SHP77 treated with DMSO at 0.1 percent for 48 hours (cell line): ENCODE measurements around the gene AASS.
"Not testable (repeated sequence)": the region's sequence is repeated elsewhere in the genome, so short reads cannot be mapped to it uniquely, and the experiment has no call there.

Experiments used
- DNase-seq: peaks from one replicate; lab custom pipeline; 2025; lab: John Stamatoyannopoulos, UW

Gene AASS

DNA sequence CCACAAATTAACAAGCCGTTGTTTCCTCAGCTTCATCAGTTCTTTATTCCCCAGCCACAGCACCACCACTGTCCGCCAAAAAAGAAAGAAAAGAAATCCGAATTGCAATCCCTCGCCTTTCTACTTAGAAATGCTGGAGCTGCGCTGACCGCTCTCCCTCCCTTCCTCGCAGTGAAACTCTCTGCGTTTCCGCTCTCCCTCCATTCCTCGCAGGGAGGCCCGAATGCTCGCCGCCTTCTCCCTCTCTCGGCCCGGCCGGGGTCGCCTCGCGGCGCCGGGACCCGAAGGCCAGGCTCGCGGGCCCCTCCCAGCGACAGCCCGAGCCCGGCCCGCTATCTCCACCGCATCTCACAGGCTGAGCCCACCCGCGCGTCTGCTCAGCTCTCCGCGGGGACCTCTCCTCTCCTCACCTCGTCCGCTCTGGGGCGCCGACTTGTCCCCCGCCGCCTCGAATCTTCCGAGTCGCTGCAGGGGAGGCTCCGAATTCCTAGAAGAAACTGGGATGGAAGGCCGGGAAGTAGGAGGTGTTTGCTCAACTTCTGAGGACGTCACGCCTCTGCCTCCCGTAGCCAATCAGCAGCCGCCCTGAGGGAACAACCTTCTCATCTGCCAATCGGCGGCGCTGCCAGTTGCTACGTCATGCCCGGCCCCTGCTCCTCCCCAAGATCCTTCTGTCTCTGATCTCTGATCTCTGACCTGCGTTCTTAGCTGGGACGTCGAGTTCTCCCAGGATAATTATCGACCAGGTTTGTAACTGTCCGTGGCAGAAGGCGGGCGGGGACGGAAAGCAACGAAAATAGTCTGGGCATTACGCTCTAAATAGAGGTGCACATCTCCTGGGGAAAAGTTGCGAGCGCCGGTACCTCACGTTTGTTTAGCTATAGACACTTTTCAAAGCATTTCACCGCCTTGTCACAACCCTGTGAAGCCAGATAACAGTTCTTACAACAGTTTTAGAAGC, at the start of gene AASS:
Gene AASS, minus strand, starts transcription at position 499 of the 961 bp plus-strand sequence. CDS start 10,523 bp downstream, outside the sequence.
- DNase-seq = peak; percentile 71

DNA sequence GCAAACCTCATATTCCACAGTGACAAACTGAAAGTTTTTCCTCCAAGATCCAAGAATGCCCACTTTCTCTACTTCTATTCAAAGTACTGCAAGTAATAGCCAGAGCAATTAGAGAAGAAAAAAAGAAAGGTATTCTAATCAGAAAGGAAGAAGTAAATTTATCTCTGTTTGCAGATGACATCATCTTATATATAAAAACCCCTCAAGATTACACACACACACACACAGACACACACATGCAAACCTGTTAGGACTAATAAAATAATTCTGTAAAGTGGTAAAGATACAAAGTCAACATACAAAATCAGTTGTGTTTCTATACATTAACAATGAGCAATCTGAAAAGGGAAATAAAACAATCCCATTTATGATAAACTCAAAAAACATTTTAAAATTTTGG, 44.7 kb upstream of the AASS start:
- DNase-seq = no peak

DNA sequence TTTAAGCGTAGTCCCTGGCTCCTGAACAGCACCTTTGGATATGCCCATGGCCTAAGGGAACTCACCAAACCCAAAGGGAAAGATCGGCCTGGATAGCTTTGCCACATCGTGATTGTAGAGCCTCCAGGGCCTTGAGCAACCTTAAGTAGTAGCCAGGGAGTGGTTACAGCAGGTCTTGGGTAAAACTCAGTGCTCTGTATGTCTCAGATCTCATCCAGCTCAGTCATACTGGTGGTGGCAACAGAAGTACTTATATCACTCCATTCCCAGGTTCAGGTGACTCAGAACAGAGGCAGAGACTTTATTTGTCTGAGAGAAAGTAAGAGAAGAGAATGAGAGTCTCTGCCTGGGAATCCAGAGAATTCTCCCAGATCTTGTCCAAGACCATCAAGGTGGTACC, 39.1 kb upstream of the AASS start:
- DNase-seq = no peak

DNA sequence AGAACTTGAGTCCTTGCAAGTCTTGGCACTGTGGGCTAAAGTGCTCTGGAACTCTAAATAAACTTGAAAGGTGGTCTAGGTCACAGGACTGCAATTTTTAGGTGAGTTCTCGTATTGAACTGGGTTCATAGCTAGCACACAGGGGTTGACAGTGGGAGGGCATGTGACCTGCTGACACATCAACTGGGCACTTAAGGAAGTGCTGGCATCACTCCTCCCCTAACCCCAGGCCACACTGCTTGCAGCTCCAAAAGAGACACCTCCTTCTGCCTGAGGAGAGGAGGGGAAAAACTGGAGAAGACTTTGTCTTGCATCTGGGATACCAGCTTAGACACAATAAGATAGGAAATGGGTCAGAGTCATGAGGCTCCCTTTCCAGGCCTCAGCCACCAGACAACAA, 38.0 kb upstream of the AASS start:
- DNase-seq = no peak

DNA sequence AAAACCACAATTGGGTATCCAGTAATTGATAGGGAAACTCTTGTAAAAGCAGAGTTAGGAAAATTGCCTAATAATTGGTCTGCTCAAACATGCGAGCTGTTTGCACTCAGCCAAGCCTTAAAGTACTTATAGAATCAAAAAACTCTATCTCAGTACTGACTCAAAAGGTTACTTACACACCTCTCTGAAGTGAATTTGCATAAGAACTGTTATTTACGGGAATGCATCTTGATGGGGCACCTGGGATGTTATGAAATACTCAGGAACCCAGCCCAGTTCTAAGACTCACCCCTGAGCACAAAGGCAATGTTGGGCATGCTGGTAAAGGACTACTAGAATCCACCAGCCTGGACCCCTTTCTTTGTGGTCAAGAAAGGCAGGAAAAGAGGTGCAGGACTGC, 28.1 kb upstream of the AASS start:
- not testable (repeated sequence) for DNase-seq

DNA sequence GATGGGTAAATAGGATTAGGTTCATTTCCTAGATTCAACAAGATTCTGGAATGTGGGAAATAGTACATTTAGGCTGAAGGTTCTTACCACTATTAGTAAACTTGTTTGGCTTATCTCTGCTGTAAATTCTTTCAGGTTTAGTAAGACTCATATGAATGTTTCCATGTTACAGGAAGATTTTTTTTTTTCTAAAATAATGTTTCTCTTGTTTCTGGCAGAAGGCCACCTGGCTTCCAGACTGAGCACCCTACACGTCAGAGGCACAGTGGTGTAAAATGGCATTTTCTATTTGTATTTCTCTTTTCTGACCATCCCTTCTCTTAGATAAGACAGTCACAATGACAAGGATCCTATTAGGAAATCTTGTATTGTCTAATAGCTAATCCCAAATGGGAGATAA, 22.7 kb upstream of the AASS start:
- no peak for DNase-seq

DNA sequence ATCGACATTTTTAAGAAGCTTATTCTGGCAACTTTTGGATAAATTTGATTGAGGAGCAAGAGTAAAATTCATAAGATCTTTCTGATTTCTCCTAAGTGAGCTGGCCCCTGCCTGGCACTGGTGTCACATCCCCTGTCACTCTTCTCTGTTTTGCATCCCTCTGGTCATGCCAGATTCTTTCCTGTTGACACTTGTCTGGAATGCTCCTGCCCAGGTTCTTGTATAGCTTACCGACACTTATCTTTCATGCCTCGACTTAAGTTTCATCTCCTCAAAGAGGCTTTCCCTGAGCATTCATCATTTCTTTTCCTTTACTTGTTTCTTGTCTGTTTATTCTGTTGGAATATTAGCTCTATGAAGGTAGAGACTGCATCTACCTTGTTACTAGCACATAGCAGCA, 22.2 kb upstream of the AASS start:
- DNase-seq = no peak

DNA sequence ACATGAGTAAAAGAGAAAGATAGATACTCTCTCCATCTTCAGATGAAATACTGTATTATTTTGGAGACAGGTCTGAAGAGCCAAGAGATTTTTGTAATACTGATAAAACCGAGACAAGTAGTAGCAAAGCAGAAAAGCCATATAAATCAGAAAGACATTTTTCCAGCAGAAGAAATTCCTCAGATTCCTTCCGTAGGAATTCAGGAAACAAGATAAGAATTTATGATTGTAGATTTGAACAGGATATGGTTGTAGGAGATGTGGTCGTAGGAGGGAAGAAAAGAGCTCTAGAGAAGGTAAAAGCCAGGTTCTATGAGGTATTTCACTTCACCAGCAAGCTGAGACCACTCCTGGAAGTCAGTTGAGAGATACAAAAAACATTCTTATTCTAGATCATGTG, 17.6 kb upstream of the AASS start:
- no peak for DNase-seq

DNA sequence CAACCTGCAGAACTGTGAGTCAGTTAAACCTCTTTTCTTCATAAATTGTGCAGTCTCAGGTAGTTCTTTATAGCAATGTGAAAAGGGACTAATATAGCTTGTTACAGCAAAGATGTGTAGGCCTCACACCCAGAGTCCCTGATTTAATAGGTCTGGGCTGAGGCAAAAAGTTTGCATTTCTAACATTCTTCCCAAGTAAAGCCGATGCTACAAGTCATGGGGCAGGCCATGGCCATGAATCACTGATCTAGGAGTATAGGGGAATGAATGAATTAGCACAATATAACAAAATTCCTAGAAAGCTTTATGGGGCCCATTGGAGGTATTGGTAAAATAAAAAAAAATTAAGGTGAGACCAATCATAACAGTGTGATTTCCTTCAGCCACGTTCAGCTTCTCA, 11.5 kb upstream of the AASS start:
- DNase-seq = no peak

DNA sequence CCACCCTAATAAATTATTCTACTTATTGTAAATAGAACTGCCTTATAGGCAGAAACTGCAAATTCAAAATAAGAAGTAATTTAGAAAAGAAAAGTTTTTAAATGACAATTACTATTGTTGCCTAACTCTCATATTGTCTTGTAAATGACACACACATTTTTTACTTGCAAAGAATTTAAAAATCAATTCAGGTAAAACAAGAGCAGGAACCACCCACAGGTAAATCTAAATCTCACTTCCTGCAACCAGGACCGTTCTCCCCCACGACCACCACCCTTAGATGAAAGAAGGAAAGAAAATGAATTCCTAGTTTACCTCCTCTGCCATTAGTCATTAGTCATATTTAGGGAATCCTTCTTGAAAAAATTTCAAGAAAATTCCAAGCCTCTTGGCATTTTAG, 4.8 kb upstream of the AASS start:
- DNase-seq = no peak

DNA sequence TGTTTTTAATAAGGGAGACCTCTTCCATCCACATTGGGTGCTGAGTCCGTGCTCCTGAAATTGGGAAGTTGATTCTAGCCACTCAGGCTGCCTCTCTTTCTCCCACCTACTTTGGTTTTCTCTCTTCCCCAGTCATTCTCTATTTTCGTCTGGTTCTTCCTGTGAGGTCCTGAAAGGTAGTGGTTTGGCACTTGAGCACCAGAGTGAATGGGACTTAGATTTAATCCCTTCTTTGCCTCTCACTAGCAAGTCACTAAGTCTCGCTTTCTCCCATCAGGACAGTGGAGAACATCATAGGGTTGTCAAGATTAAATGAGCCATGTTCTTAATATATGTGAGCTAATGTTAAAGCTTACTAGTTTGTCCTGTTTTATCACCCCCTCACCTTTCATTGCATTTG, 4.0 kb upstream of the AASS start:
- no peak for DNase-seq

DNA sequence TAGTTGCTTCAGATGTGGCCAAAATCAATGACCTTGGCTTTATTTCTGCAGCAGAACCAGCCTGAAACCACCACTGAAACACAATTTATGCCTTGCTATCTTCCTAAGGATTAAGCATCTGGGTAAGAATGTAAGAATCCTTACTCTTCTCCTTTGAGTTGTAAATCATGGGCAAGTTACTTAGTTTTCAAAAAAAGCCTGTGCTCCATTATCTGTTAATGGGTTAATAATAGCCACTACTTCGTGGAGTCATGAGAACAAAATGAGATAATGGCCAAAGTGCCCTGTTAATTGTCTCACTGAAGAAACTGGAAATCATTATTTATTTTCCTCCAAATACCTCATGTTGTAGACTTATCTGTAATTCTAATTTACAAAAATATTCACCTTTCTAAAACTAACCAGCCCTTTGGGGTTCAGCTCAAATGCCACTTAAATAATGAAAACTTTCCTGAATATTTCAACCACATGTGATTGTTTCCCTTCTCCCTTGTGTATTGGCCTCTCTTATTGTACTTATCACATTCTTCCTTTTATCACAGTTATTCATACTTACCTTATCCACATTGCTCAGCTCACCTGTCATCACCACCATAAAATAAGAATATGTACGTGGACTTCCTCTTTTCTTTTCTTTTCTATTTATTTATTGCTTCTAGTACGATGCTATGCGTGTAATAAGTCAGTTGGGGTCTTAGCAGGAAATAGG, 2.0 kb upstream of the AASS start:
- no peak for DNase-seq

DNA sequence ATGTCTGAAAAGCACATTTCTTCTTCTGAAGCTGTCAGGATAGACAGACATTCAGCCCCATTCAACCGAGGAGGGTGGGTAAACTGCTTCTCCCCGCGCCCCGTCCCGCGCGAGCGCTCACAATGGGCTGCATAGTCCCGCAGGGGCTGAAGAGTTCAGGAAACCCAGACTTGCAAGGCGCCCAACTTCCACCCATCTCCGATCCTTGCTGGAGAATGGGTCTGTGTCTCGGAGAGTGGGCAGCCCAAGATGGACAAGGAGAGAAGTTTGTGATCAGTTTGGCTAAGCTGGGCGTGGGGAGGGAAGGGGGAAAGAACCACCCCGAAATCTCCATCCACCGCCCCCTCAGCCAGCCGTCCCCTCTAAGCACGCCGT, 686 bp downstream of the AASS start:
- DNase-seq = no peak

DNA sequence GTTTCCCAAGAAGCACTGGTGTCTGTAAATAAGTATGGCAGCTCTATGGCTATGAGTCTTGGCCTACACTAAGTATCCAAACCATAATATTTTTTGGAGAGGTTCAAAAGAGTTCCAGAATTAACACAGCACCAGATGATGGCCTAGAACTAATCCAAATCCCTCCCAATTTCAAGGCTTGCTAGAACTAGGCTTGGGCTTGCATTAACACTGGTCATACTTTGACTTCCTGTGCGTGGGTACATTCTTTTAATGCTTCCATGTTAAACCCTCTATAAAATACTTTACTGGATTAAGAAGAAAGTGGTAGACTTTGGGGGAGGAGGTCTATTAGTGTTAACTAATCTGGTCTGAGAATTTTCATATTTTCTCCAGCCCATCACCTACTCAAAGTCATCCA, 3.1 kb downstream of the AASS start:
- DNase-seq = no peak

DNA sequence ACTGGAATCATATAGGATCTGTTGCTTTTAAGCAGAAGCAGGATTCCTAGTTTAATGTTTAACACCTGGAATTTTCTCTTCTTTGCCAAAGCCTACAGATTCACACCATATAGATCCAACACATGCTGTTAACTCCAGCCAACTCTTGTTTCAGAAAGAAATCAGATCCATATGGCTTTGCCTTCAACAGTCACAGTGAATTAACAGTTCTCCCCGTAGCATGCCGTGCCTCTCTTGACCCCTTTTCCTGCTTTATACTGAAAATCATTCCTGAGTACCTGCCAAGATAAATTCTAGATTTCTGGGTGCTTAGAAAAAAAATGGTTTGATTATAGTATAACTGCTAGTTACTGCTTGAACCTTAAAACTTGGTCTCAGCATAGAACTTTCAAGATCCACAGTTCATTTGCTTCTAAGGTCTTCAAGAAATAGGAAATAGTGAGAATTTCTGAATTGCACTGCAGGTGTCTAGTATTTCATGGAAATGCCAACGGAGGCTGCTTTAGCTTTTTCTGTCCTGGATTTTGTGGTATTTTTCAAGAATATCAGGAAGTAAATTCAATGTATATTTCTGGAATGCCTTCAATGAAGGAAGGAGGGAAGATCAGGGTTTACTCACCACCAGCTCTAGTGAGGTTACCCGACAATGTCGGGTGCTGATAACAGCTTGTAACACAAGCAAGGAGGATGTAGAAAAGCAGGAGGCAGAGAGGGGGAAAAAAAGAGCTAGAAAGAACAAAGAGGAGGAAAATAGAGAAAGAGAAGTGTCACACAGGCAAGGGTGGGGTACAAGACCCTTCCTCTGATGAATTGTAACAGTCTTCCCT, 6.6 kb downstream of the AASS start:
- DNase-seq = peak; percentile 21

DNA sequence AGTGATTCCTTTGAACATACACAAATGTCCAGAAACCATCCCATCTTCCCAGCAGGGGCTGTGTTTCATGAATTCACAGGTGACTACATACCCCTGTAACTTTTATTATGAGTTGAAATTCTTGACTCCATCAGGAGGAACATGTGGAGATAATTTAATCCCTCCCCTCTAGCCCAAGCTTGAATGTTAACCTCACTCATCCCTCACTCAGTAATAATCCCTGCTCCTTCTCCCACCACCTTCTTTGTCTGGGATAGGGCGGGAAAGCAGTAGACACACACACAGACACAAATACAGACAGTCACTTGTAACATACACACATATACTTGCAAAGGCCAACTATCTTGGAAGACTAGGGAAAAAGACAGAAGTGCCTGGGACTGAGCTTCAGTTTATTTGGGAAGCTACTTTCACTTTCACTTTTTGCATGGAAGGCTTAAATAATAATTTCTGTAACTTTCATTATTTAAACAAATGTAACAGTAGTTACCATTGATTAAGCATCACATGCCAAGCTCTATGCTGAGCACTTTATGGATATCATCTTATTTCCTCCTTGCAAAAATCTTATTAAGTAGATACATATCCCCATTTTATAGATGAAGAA, 7.3 kb downstream of the AASS start:
- no peak for DNase-seq

DNA sequence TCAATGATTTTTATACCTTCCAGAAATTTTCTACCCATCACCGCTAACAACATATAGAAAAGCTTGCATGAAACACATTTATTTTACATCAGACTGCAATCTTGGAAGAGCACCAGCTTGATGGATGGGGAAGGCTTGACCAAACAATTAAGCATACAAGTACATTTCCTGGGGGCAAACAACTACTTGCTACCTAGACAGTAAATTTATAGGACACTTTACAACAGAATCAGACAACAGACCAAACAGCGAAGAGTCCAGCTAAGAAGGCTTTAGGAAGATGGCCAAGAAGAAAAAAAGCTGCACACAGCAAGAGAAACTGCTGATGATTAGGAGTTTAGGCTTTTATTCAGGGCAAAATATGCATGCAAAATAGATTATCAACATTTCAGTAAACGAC, 8.0 kb downstream of the AASS start:
- no peak for DNase-seq

DNA sequence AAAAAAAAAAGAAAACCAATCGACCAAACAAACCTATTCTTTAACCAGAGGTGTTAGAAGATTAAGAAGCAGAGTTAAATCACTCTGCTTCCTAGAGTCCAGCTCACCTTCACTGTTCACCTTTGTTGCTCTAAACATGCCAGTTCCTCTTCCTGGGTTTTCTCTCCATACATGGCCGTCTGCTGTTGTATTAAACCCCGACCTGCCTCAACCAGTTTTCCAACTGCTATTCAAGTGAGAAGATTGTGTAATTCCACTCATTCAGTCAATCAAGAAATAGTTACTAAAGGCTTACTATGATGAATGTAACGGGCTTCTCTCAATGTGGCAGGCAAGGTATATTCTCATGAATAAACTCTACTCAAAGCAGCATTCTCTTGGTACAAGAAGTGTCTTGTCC, 8.8 kb downstream of the AASS start:
- DNase-seq = no peak

DNA sequence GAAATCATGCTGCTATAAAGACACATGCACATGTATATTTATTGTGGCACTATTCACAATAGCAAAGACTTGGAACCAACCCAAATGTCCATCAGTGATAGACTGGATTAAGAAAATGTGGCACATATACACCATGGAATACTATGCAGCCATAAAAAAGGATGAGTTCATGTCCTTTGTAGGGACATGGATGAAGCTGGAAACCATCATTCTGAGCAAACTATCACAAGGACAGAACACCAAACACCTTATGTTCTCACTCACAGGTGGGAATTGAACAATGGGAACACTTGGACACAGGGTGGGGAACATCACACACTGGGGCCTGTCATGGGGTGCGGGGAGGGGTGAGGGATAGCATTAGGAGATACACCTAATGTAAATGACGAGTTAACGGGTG, 9.3 kb downstream of the AASS start:
- DNase-seq = not testable (repeated sequence)

DNA sequence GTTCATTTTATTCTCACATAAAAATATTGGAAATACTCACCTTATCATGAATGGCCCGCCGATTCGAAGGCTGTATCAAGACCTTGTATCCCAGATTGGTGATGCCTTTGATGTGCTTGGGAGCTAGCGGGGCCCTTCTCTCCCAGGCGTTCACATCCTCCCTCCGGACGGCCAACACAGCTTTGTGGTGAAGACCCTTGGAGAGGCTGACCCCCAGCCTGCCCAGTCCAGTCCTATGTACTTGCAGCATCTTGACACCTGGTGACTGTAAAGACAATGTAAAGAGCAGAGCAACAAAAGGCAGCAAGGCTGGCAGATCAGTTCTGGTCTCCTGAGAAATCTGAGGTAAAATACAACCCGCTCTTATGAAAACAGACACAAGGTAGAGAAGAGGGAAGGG, 10.6 kb downstream of the AASS start:
- DNase-seq = no peak

DNA sequence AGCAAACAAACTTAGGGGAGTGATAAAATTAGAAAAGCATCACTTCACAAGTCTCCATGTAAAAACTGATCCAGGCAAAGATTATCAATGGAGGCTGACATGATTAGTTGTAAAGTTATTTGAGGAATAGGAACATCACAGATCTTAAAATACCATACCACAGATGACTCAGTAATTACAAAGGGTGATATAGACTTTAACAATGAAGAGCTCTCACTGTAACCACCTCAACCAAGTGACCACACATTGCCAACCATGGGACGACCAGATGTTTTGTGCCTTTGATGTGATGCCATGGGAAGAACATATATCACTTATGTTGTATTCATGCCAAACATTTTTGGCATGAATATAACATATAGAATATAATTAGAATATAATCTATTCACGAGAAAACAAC, 11.7 kb downstream of the AASS start:
- DNase-seq = no peak

DNA sequence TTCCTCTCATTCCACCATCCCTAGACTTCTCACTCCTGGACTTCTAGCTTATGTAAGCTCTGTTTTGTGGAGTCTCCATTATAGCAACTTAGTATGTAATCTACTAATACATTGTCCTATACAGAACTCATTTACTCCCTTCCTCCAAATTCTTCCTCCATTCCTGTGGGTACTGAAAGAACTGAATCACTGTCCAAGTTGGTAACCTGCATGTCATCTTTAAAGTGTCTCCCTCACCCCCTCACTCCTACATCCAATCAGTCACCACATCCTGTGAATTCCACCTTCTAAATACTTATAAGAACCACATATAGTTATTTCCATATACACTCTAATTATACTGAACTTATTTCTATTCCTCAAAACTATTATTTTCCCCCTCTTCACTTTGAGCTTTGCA, 20.3 kb downstream of the AASS start:
- DNase-seq = no peak
